ENCODE results near the gene DACT2. TPM values are rescaled to one million over a fixed set of nuclear protein-coding genes. Genes with fewer than 3 reads are reported as not detected.

Gene DACT2
- total and polyA plus RNA-seq, 2 of the 8 experiments (the other 6 are each of a cell fraction or from before 2014, with no cell fraction given): 2.9 to 3.1 TPM

- TF ChIP-seq, protein P1, sequence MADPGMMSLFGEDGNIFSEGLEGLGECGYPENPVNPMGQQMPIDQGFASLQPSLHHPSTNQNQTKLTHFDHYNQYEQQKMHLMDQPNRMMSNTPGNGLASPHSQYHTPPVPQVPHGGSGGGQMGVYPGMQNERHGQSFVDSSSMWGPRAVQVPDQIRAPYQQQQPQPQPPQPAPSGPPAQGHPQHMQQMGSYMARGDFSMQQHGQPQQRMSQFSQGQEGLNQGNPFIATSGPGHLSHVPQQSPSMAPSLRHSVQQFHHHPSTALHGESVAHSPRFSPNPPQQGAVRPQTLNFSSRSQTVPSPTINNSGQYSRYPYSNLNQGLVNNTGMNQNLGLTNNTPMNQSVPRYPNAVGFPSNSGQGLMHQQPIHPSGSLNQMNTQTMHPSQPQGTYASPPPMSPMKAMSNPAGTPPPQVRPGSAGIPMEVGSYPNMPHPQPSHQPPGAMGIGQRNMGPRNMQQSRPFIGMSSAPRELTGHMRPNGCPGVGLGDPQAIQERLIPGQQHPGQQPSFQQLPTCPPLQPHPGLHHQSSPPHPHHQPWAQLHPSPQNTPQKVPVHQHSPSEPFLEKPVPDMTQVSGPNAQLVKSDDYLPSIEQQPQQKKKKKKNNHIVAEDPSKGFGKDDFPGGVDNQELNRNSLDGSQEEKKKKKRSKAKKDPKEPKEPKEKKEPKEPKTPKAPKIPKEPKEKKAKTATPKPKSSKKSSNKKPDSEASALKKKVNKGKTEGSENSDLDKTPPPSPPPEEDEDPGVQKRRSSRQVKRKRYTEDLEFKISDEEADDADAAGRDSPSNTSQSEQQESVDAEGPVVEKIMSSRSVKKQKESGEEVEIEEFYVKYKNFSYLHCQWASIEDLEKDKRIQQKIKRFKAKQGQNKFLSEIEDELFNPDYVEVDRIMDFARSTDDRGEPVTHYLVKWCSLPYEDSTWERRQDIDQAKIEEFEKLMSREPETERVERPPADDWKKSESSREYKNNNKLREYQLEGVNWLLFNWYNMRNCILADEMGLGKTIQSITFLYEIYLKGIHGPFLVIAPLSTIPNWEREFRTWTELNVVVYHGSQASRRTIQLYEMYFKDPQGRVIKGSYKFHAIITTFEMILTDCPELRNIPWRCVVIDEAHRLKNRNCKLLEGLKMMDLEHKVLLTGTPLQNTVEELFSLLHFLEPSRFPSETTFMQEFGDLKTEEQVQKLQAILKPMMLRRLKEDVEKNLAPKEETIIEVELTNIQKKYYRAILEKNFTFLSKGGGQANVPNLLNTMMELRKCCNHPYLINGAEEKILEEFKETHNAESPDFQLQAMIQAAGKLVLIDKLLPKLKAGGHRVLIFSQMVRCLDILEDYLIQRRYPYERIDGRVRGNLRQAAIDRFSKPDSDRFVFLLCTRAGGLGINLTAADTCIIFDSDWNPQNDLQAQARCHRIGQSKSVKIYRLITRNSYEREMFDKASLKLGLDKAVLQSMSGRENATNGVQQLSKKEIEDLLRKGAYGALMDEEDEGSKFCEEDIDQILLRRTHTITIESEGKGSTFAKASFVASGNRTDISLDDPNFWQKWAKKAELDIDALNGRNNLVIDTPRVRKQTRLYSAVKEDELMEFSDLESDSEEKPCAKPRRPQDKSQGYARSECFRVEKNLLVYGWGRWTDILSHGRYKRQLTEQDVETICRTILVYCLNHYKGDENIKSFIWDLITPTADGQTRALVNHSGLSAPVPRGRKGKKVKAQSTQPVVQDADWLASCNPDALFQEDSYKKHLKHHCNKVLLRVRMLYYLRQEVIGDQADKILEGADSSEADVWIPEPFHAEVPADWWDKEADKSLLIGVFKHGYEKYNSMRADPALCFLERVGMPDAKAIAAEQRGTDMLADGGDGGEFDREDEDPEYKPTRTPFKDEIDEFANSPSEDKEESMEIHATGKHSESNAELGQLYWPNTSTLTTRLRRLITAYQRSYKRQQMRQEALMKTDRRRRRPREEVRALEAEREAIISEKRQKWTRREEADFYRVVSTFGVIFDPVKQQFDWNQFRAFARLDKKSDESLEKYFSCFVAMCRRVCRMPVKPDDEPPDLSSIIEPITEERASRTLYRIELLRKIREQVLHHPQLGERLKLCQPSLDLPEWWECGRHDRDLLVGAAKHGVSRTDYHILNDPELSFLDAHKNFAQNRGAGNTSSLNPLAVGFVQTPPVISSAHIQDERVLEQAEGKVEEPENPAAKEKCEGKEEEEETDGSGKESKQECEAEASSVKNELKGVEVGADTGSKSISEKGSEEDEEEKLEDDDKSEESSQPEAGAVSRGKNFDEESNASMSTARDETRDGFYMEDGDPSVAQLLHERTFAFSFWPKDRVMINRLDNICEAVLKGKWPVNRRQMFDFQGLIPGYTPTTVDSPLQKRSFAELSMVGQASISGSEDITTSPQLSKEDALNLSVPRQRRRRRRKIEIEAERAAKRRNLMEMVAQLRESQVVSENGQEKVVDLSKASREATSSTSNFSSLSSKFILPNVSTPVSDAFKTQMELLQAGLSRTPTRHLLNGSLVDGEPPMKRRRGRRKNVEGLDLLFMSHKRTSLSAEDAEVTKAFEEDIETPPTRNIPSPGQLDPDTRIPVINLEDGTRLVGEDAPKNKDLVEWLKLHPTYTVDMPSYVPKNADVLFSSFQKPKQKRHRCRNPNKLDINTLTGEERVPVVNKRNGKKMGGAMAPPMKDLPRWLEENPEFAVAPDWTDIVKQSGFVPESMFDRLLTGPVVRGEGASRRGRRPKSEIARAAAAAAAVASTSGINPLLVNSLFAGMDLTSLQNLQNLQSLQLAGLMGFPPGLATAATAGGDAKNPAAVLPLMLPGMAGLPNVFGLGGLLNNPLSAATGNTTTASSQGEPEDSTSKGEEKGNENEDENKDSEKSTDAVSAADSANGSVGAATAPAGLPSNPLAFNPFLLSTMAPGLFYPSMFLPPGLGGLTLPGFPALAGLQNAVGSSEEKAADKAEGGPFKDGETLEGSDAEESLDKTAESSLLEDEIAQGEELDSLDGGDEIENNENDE (IDR thresholded peaks at IDR 0.05; ENCODE audit: insufficient replicate concordance, low read length): no peak
- TF ChIP-seq CBX8 (IDR thresholded peaks at IDR 0.05; ENCODE audit: borderline replicate concordance, low read depth, low read length) (no peak), RBBP5 (IDR thresholded peaks at IDR 0.05; ENCODE audit: borderline replicate concordance, low read depth, low read length) (no peak), SRF (IDR thresholded peaks at IDR 0.05; ENCODE audit: low read depth, low read length) (no peak), GTF2F1 (IDR thresholded peaks at IDR 0.05; ENCODE audit: borderline replicate concordance, low read depth, low read length) (no peak)
- TF ChIP-seq, protein P2, sequence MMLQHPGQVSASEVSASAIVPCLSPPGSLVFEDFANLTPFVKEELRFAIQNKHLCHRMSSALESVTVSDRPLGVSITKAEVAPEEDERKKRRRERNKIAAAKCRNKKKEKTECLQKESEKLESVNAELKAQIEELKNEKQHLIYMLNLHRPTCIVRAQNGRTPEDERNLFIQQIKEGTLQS (IDR thresholded peaks at IDR 0.05; ENCODE audit: insufficient read depth, low read depth, low read length): no peak
Observed at GRCh38 chr6:168354338-168354737, 34.8 kb upstream of the DACT2 start (continued).
